Endothelial cell of umbilical vein (primary cell): ENCODE results near the gene OSBPL9. TPM values are rescaled to one million over a fixed set of nuclear protein-coding genes. Genes with fewer than 3 reads are reported as not detected.

Source experiments
- BruUV-seq: library from RNA; stranded (reverse); fragments of 400-500 nt; replicated peaks from 2 replicates; lab custom pipeline; 2021; lab: Mats Ljungman, UMichigan
- CTCF ChIA-PET: fragments of 300-600, 350-600 bp; sonication (Branson Sonifier 250); formaldehyde crosslinking; loops from one replicate; lab custom pipeline; 2021; ENCODE audit warnings: antibody characterized with exemption, inconsistent platforms; lab: Charles Lee
- POLR2A ChIA-PET: fragments of 300-600, 350-600 bp; sonication (Branson Sonifier 250); formaldehyde crosslinking; loops from one replicate; lab custom pipeline; 2021; ENCODE audit warnings: antibody characterized with exemption, inconsistent platforms; lab: Charles Lee
- DNase-seq: peaks from one replicate; pipeline ENCODE4 v3.0.0-alpha.2; 2011; ENCODE audit warnings: low read depth, low spot score
- FAIRE-seq: peaks from 2 replicates; lab custom pipeline; 2011; peaks lifted over from hg19 to GRCh38; lab: Jason Lieb, UNC
- H2AFZ ChIP-seq: 2 replicates; pipeline ENCODE4 v1.6.0; 2012; ENCODE audit warnings: low read depth, low read length, control low read depth, inconsistent platforms
- H3K27ac ChIP-seq: 2 replicates; pipeline ENCODE4 v1.5.1; 2011; ENCODE audit warnings: low read depth, mild to moderate bottlenecking, control low read depth, low read length, moderate library complexity; ENCODE audit not compliant: insufficient read depth
- H3K27me3 ChIP-seq, 2 experiments: 2 replicates each; pipeline versions ENCODE4 v1.6.0 to v1.6.1; 2011; ENCODE audit warnings: low read length in 2 of 2, mixed read lengths in 1 of 2; ENCODE audit not compliant: control insufficient read depth in 2 of 2, insufficient read depth in 2 of 2
- H3K36me3 ChIP-seq, 2 experiments: 2 replicates in 1 of 2; 3 replicates in 1 of 2; pipeline ENCODE4 v1.5.1; 2011; ENCODE audit warnings: low read length in 2 of 2, mild to moderate bottlenecking in 1 of 2, moderate library complexity in 1 of 2; ENCODE audit not compliant: control insufficient read depth in 2 of 2, insufficient read depth in 2 of 2; ENCODE audit errors: extremely low read depth in 1 of 2
- H3K4me1 ChIP-seq: 3 replicates; pipeline ENCODE4 v1.5.1; 2011; ENCODE audit warnings: mild to moderate bottlenecking, low read length; ENCODE audit not compliant: control insufficient read depth, insufficient read depth; ENCODE audit errors: extremely low read depth
- H3K4me2 ChIP-seq: 2 replicates; pipeline ENCODE4 v1.6.1; 2011; ENCODE audit warnings: low read length, control low read depth, mixed read lengths; ENCODE audit not compliant: insufficient read depth
- H3K4me3 ChIP-seq, 3 experiments: fragments of 200-600 bp in 1 of 3; sonication (generic), shearing (Covaris generic) in 1 of 3; replicated peaks in 1 of 3; 2 replicates each; pipeline ENCODE4 v1.5.1; 2011 to 2016; ENCODE audit warnings: control low read depth in 3 of 3, low read length in 3 of 3, mild to moderate bottlenecking in 2 of 3, inconsistent platforms in 1 of 3, low read depth in 1 of 3, moderate library complexity in 1 of 3; ENCODE audit not compliant: insufficient read depth in 1 of 3
- H3K79me2 ChIP-seq: 2 replicates; pipeline ENCODE4 v1.6.0; 2012; ENCODE audit warnings: low read length, inconsistent platforms; ENCODE audit not compliant: control insufficient read depth, insufficient read depth
- H3K9ac ChIP-seq: replicated peaks from 2 replicates; pipeline ENCODE3; 2011; ENCODE audit warnings: low read length, control low read depth; ENCODE audit not compliant: insufficient read depth; ENCODE audit errors: extremely low read depth
- H3K9me1 ChIP-seq: replicated peaks from 3 replicates; pipeline ENCODE4 v1.6.0; 2011; ENCODE audit warnings: mild to moderate bottlenecking, low read length; ENCODE audit not compliant: control insufficient read depth, insufficient read depth; ENCODE audit errors: extremely low read depth
- H3K9me3 ChIP-seq: replicated peaks from 2 replicates; pipeline ENCODE4 v1.5.1; 2012; ENCODE audit warnings: low read length, inconsistent platforms; ENCODE audit not compliant: control insufficient read depth, insufficient read depth
- H4K20me1 ChIP-seq: replicated peaks from 2 replicates; pipeline ENCODE3; 2011; ENCODE audit warnings: mild to moderate bottlenecking, low read length; ENCODE audit not compliant: control insufficient read depth, insufficient read depth; ENCODE audit errors: extremely low read depth
- CTCF ChIP-seq, 2 donors: IDR thresholded peaks; 1 replicate in 1 of 2; 2 replicates in 1 of 2; pipeline ENCODE4 v1.5.1; 2011; ENCODE audit warnings: low read length in 2 of 2, mild to moderate bottlenecking in 2 of 2, moderate library complexity in 2 of 2, control low read depth in 1 of 2, inconsistent platforms in 1 of 2, low read depth in 1 of 2; ENCODE audit not compliant: insufficient read depth in 1 of 2; ENCODE audit errors: extremely low read depth in 1 of 2
- EZH2 ChIP-seq: IDR thresholded peaks from 2 replicates; pipeline ENCODE4 v1.6.1; 2012; ENCODE audit warnings: borderline replicate concordance, low read depth, mild to moderate bottlenecking, moderate library complexity, low read length, inconsistent platforms; ENCODE audit not compliant: severe bottlenecking
- FOS ChIP-seq: IDR thresholded peaks from 2 replicates; pipeline ENCODE4 v1.6.1; 2011; ENCODE audit warnings: mild to moderate bottlenecking, low read length, moderate library complexity, borderline replicate concordance; ENCODE audit not compliant: insufficient read depth
- GATA2 ChIP-seq: IDR thresholded peaks from 2 replicates; pipeline ENCODE4 v1.7.0; 2011; ENCODE audit warnings: low read depth, mild to moderate bottlenecking, moderate library complexity, mixed read lengths, low read length; ENCODE audit not compliant: insufficient read length, insufficient read depth
- JUN ChIP-seq: IDR thresholded peaks from 2 replicates; pipeline ENCODE4 v1.6.1; 2011; ENCODE audit warnings: borderline replicate concordance, low read depth; ENCODE audit not compliant: insufficient read length, insufficient read depth
- MAX ChIP-seq: IDR thresholded peaks from 2 replicates; pipeline ENCODE4 v1.6.1; 2011; ENCODE audit not compliant: insufficient read depth, insufficient read length
- MYC ChIP-seq: IDR thresholded peaks from one replicate; pipeline ENCODE4 v1.6.1; 2011; ENCODE audit warnings: mild to moderate bottlenecking, low read depth, low read length
- POLR2A ChIP-seq: IDR thresholded peaks from 2 replicates; pipeline ENCODE4 v1.6.1; 2012; ENCODE audit warnings: low read depth, mild to moderate bottlenecking, control low read depth, low read length
- POLR2AphosphoS5 ChIP-seq: IDR thresholded peaks from 2 replicates; pipeline ENCODE4 v1.6.1; 2012; ENCODE audit warnings: low read depth, mild to moderate bottlenecking, control low read depth, low read length, moderate library complexity; ENCODE audit not compliant: insufficient read depth
- dilution Hi-C: fragments of 300-500 bp; cut with MboI; formaldehyde crosslinking; loops from one replicate; pipeline ENCODE4 v1.15.0; 2019; ENCODE audit warnings: low sequenced_read_pairs; ENCODE audit not compliant: extremely low pct_ligation_motif_present
- intact Hi-C: fragments of 100-400 bp; cut with micrococcal nuclease; formaldehyde crosslinking; loops from one replicate; pipeline ENCODE4 v1.10.0; 2022
- polyA plus RNA-seq, 4 experiments: library from polyadenylated mRNA; depleted of rRNA in 3 of 4; stranded (reverse) in 3 of 4; unstranded in 1 of 4; fragments of >200 nt; gene quantifications; 2 replicates each; pipeline versions ENCODE4 v1.2.1 to v1.2.3, GENCODE V29; 2011 to 2012; ENCODE audit warnings: missing spikeins in 1 of 4
- total RNA-seq: library from RNA; stranded (reverse); gene quantifications from 2 replicates; pipeline ENCODE4 v1.2.3, GENCODE V29; 2021

The OSBPL9 gene
- total and polyA plus RNA-seq, 2 donors (not counting 3 experiments of a cell fraction or from before 2014, with no cell fraction given): 46.2 to 80.3 TPM

GRCh38 chr1:51753969-51754368 lies 137.1 kb downstream of the OSBPL9 start:
- dilution Hi-C loops (no loop called here), intact Hi-C loops (no loop called here)
- TF ChIP-seq POLR2A: no peak
- no peak for TF ChIP-seq MYC
- TF ChIP-seq GATA2: no peak
- TF ChIP-seq JUN: no peak
- TF ChIP-seq POLR2AphosphoS5: no peak
- no peak for TF ChIP-seq CTCF (IDR thresholded peaks at IDR 0.05; ENCODE audit: extremely low read depth in 1 of 2, insufficient read depth in 1 of 2, low read depth in 1 of 2, low read length in 2 of 2)
- TF ChIP-seq FOS: no peak
- no peak for TF ChIP-seq EZH2
- no peak for TF ChIP-seq MAX
- H3K27me3 ChIP-seq: no peaks in the 10 kb centered on the region
- CTCF ChIA-PET: no interaction called here
- H3K9ac ChIP-seq: no peak overlapping the region
- POLR2A ChIA-PET: no interaction called here
- no peaks in the 10 kb centered on the region for H4K20me1 ChIP-seq
- DNase-seq: no peak
- no peak overlapping the region for H3K4me2 ChIP-seq
- H3K4me3 ChIP-seq: no peak overlapping the region
- peaks cover 3 to 9% of the 10 kb centered on the region in 2 experiments for H3K36me3 ChIP-seq
- no peaks in the 10 kb centered on the region for H3K9me1 ChIP-seq
- peaks cover 20% of the 10 kb centered on the region for H3K4me1 ChIP-seq
- no peaks in the 10 kb centered on the region for H3K9me3 ChIP-seq
- no peak overlapping the region for H2AFZ ChIP-seq
- no peaks in the 10 kb centered on the region for H3K79me2 ChIP-seq
- no peak overlapping the region for H3K27ac ChIP-seq
- BruUV-seq: no TSS peak
- no peak for FAIRE-seq
